Epithelial cell of esophagus (primary cell): ENCODE results near the gene DYNC1I1.

Experiments
- DNase-seq: peaks from one replicate; pipeline ENCODE4 v3.0.0; 2010; ENCODE audit warnings: low read depth
- H3K4me3 ChIP-seq: 2 replicates; pipeline ENCODE4 v1.5.1; 2011; ENCODE audit warnings: mild to moderate bottlenecking, low read length, control low read depth
- TF ChIP-seq, protein P1 (sequence below): IDR thresholded peaks from 2 replicates; pipeline ENCODE4 v1.5.1; 2011; ENCODE audit warnings: low read depth, mild to moderate bottlenecking, low read length, control low read depth, inconsistent platforms; ENCODE audit not compliant: insufficient read depth; ENCODE audit errors: missing control alignments

Gene DYNC1I1

DNA sequence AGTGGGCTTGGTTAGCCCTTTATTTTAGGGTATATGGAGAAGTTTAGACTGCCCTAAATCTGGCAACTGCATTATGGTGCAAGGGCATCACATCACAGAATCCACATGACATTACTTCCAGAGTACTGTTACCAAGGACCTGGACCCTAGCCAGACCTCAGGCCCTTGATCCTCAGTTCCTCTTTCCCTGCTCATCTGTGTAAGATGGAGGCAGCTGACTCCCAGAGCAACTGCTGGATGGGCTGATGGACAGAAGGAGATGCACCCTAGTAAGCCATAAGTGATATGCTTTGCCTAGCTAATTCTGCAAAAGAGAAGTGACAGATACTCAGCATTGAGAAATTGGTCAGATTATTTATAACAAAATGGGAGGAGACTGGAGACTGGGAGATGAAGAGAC lies 131.7 kb downstream of the DYNC1I1 start:
- no peak for DNase-seq
- TF ChIP-seq, protein P1, sequence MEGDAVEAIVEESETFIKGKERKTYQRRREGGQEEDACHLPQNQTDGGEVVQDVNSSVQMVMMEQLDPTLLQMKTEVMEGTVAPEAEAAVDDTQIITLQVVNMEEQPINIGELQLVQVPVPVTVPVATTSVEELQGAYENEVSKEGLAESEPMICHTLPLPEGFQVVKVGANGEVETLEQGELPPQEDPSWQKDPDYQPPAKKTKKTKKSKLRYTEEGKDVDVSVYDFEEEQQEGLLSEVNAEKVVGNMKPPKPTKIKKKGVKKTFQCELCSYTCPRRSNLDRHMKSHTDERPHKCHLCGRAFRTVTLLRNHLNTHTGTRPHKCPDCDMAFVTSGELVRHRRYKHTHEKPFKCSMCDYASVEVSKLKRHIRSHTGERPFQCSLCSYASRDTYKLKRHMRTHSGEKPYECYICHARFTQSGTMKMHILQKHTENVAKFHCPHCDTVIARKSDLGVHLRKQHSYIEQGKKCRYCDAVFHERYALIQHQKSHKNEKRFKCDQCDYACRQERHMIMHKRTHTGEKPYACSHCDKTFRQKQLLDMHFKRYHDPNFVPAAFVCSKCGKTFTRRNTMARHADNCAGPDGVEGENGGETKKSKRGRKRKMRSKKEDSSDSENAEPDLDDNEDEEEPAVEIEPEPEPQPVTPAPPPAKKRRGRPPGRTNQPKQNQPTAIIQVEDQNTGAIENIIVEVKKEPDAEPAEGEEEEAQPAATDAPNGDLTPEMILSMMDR: no peak
- H3K4me3 ChIP-seq: no peak overlapping the region

GRCh38 chr7:95905167-95905566 lies 132.8 kb downstream of the DYNC1I1 start:
- no peak overlapping the region for H3K4me3 ChIP-seq
- peak; percentile 16 for DNase-seq
- TF ChIP-seq, protein P1: no peak

GRCh38 chr7:95906851-95907250 lies 134.5 kb downstream of the DYNC1I1 start:
- DNase-seq: no peak
- no peak overlapping the region for H3K4me3 ChIP-seq
- TF ChIP-seq, protein P1: no peak

DNA sequence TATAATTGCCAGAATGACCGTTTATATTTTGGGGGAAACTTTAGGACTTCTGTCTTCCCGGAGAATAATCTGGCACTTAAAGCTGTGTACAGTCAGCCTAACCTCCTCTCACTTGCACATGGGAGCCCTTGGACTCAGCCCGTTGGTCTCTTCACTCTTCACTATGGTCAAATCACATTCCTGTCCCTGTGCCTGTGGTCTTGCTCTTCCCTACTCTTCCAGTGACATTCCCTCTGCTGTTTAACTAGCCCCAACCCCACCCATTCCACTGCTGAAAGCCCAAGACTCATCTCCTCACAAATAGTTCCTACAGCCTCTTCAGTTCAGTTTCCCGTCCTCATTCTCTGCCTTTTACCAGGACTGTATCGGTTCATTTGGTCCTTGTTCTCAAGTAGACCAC lies 135.0 kb downstream of the DYNC1I1 start:
- no peak overlapping the region for H3K4me3 ChIP-seq
- TF ChIP-seq, protein P1: no peak
- no peak for DNase-seq

DNA sequence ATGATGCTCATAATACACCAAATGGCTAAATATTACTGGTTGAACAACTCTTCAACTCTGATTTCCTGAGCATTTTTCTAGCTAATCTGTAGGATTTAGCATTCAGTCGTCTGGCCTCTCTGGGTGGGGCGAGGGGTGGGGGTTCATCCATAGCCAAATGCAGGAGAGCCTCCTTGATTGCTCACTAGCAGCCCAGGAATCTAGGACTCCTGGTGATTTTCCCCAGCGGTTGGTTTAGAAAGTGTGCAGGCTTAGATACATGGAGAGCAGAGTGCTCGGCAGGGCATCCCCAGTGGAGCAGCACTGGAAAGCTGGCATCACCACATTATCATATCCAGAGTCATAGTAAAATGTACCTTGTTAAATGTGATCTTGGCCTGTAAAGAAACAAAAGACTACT lies 136.1 kb downstream of the DYNC1I1 start:
- no peak overlapping the region for H3K4me3 ChIP-seq
- TF ChIP-seq, protein P1: no peak

DNA sequence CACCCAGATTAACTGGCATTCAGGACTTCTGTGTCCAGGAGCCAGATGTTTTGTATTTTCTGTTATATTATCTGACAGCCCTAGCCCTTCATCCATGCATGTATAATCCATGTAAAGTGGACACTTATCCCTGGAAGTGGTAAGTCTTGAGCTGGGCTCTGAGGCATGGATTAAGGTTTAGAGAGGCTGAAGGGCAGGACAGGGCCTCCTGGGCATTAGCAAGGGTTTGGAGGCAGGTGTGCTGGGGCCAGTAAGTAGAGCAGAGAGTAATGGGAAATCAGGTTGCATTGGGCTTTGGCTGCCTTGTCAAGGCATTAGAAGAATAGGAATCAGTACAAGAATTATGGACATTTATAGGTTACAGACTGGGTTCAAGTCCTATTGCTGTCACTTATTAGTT lies 138.0 kb downstream of the DYNC1I1 start:
- DNase-seq: no peak
- H3K4me3 ChIP-seq: no peak overlapping the region
- TF ChIP-seq, protein P1: no peak

More for the DNA sequence above, 136.1 kb downstream of the DYNC1I1 start:
- no peak for DNase-seq

- H3K4me3 ChIP-seq: no peak overlapping the region
- no peak for DNase-seq
- TF ChIP-seq, protein P1: no peak
These were observed 143.4 kb downstream of the DYNC1I1 start for GRCh38 chr7:95915731-95916130.
